CD8-positive, alpha-beta memory T cell (primary cell): ENCODE measurements around the gene PPP2R1B. TPM values are rescaled to one million over a fixed set of nuclear protein-coding genes. Genes with fewer than 3 reads are reported as not detected.
"Not testable (repeated sequence)": the region's sequence is repeated elsewhere in the genome, so short reads cannot be mapped to it uniquely, and the experiment has no call there.

Source experiments
- CTCF ChIA-PET: fragments of 350-600 bp; sonication (Branson Sonifier 250); formaldehyde crosslinking; loops from one replicate; lab custom pipeline; 2021; ENCODE audit warnings: antibody characterized with exemption; lab: Charles Lee
- POLR2A ChIA-PET: fragments of 350-600 bp; sonication (Branson Sonifier 250); formaldehyde crosslinking; loops from one replicate; lab custom pipeline; 2021; ENCODE audit warnings: antibody characterized with exemption; lab: Charles Lee
- DNase-seq, 5 donors: peaks; one replicate each; pipeline versions ENCODE4 v3.0.0 to v3.0.0-alpha.2; 2020 to 2022; ENCODE audit warnings: mixed read lengths in 1 of 5
- H3K27ac ChIP-seq: one replicate; pipeline ENCODE4 v1.7.0; 2013; ENCODE audit warnings: low read depth, mild to moderate bottlenecking, low read length, moderate library complexity
- H3K27me3 ChIP-seq: 2 replicates; pipeline ENCODE4 v1.7.0; 2013; ENCODE audit warnings: low read length, mild to moderate bottlenecking; ENCODE audit not compliant: insufficient read depth, poor library complexity, severe bottlenecking
- H3K36me3 ChIP-seq: 2 replicates; pipeline ENCODE4 v1.7.0; 2013; ENCODE audit warnings: mild to moderate bottlenecking, low read length, moderate library complexity; ENCODE audit not compliant: insufficient read depth
- H3K4me1 ChIP-seq: 2 replicates; pipeline ENCODE4 v1.7.0; 2013; ENCODE audit warnings: mild to moderate bottlenecking, low read length, moderate library complexity; ENCODE audit not compliant: insufficient read depth
- H3K4me3 ChIP-seq: 2 replicates; pipeline ENCODE4 v1.7.0; 2013; ENCODE audit warnings: mild to moderate bottlenecking, low read length
- H3K9me3 ChIP-seq: 2 replicates; pipeline ENCODE4 v1.7.0; 2013; ENCODE audit warnings: mild to moderate bottlenecking, low read length
- H3K27ac Mint-ChIP-seq, 8 donors: one replicate each; pipeline ENCODE4 v1.8.0; 2020 to 2021; ENCODE audit warnings: mixed read lengths in 8 of 8, mild to moderate bottlenecking in 6 of 8, inconsistent platforms in 3 of 8, moderate library complexity in 3 of 8
- H3K27me3 Mint-ChIP-seq, 2 donors: one replicate each; pipeline ENCODE4 v1.8.0; 2020 to 2021; ENCODE audit warnings: mixed read lengths in 2 of 2, mild to moderate bottlenecking in 1 of 2, moderate library complexity in 1 of 2
- H3K36me3 Mint-ChIP-seq, 3 donors: one replicate each; pipeline ENCODE4 v1.8.0; 2020 to 2021; ENCODE audit warnings: mixed read lengths in 3 of 3, inconsistent platforms in 1 of 3, mild to moderate bottlenecking in 1 of 3
- H3K4me1 Mint-ChIP-seq, 3 donors: one replicate each; pipeline ENCODE4 v1.8.0; 2020 to 2021; ENCODE audit warnings: mixed read lengths in 3 of 3, inconsistent platforms in 1 of 3, mild to moderate bottlenecking in 1 of 3
- H3K4me3 Mint-ChIP-seq, 7 donors: one replicate each; pipeline ENCODE4 v1.8.0; 2020 to 2021; ENCODE audit warnings: mixed read lengths in 7 of 7, mild to moderate bottlenecking in 6 of 7, moderate library complexity in 4 of 7, inconsistent platforms in 2 of 7
- H3K9me3 Mint-ChIP-seq, 5 donors: one replicate each; pipeline ENCODE4 v1.8.0; 2020 to 2022; ENCODE audit warnings: mixed read lengths in 5 of 5, mild to moderate bottlenecking in 3 of 5, moderate library complexity in 2 of 5, inconsistent platforms in 1 of 5
- polyA plus RNA-seq: library from polyadenylated mRNA; unstranded; fragments of 300-500 nt; fragmentation: Illumina TruSeq; gene quantifications from one replicate; pipeline ENCODE4 v1.2.3, GENCODE V29; 2021
- total RNA-seq, 2 experiments: library from RNA; stranded (reverse); gene quantifications; one replicate each; pipeline ENCODE4 v1.2.3, GENCODE V29; 2021

PPP2R1B gene
- total and polyA plus RNA-seq, 3 experiments from 2014 or later, result 21.9 to 61.6 (median 55.3) TPM

GRCh38 chr11:111779118-111779517 lies 12.9 kb upstream of the PPP2R1B start:
- Mint-ChIP-seq H3K27ac (no peak overlapping the region), H3K27me3 (no peaks in the 10 kb centered on the region), H3K36me3 (peaks cover 0 to 10% (median 0%) of the 10 kb centered on the region in 3 donors), H3K4me1 (no peaks in the 10 kb centered on the region), H3K4me3 (no peak overlapping the region), H3K9me3 (no peaks in the 10 kb centered on the region)
- Histone ChIP-seq H3K9me3 (no peaks in the 10 kb centered on the region), H3K4me3 (no peak overlapping the region), H3K27me3 (no peaks in the 10 kb centered on the region), H3K36me3 (no peaks in the 10 kb centered on the region), H3K27ac (no peak overlapping the region), H3K4me1 (no peaks in the 10 kb centered on the region)
- DNase-seq, result no peak
- ChIA-PET POLR2A (no interaction called here), CTCF (interaction anchor here (0.7 to 5.8 kb wide), 3 partner anchors 13 to 207 kb away, joined by 3 to 97 read pairs (median 43); partner anchors contain the start of gene PPP2R1B)

GRCh38 chr11:111778047-111778558 lies 11.9 kb upstream of the PPP2R1B start:
- Histone ChIP-seq H3K9me3 (no peaks in the 10 kb centered on the region), H3K4me3 (no peak overlapping the region), H3K36me3 (no peaks in the 10 kb centered on the region), H3K27me3 (no peaks in the 10 kb centered on the region), H3K27ac (no peak overlapping the region), H3K4me1 (no peaks in the 10 kb centered on the region)
- no peak overlapping the region for H3K27ac Mint-ChIP-seq
- H3K36me3 Mint-ChIP-seq, result peaks cover 0 to 4% (median 0%) of the 10 kb centered on the region in 3 donors
- no peaks in the 10 kb centered on the region for H3K4me1 Mint-ChIP-seq
- H3K9me3 Mint-ChIP-seq, result no peaks in the 10 kb centered on the region
- no peak for DNase-seq
- CTCF ChIA-PET, result interaction anchor here (0.8 to 5.8 kb wide), 10 partner anchors 7 to 213 kb away, joined by 3 to 97 read pairs (median 5); partner anchors contain the start of gene PPP2R1B
- H3K4me3 Mint-ChIP-seq, result no peak overlapping the region
- POLR2A ChIA-PET, result interaction anchor here (0.7 kb wide), 1 partner anchor 185 kb away, joined by 3 read pairs; no protein-coding TSS in a partner anchor
- H3K27me3 Mint-ChIP-seq, result no peaks in the 10 kb centered on the region

GRCh38 chr11:111777094-111778046 lies 11.2 kb upstream of the PPP2R1B start:
- Mint-ChIP-seq H3K27ac (peak overlapping the region in 1 of 8 donors; percentile 64), H3K27me3 (no peaks in the 10 kb centered on the region), H3K9me3 (no peaks in the 10 kb centered on the region), H3K4me1 (no peaks in the 10 kb centered on the region), H3K4me3 (no peak overlapping the region), H3K36me3 (peaks cover 0 to 2% (median 0%) of the 10 kb centered on the region in 3 donors)
- DNase-seq, result peak in 3 of 5 donors; percentile 1 to 54 (median 48)
- H3K4me1 ChIP-seq, result no peaks in the 10 kb centered on the region
- ChIA-PET CTCF (interaction anchor here (0.6 to 5.8 kb wide), 20 partner anchors 8 to 217 kb away, joined by 3 to 97 read pairs (median 5); partner anchors contain the start of gene PPP2R1B), POLR2A (no interaction called here)
- H3K27me3 ChIP-seq, result no peaks in the 10 kb centered on the region
- H3K27ac ChIP-seq, result no peak overlapping the region
- no peaks in the 10 kb centered on the region for H3K36me3 ChIP-seq
- no peak overlapping the region for H3K4me3 ChIP-seq
- H3K9me3 ChIP-seq, result no peaks in the 10 kb centered on the region

- Histone ChIP-seq H3K4me3 (no peak overlapping the region), H3K27me3 (no peaks in the 10 kb centered on the region), H3K4me1 (no peaks in the 10 kb centered on the region), H3K36me3 (no peaks in the 10 kb centered on the region), H3K27ac (no peak overlapping the region), H3K9me3 (no peaks in the 10 kb centered on the region)
- CTCF ChIA-PET, result interaction anchor here (1.1 to 5.8 kb wide), 11 partner anchors 9 to 216 kb away, joined by 3 to 97 read pairs (median 7); partner anchors contain the start of gene PPP2R1B
- no peaks in the 10 kb centered on the region for H3K36me3 Mint-ChIP-seq
- H3K9me3 Mint-ChIP-seq, result no peaks in the 10 kb centered on the region
- H3K27me3 Mint-ChIP-seq, result no peaks in the 10 kb centered on the region
- POLR2A ChIA-PET, result no interaction called here
- H3K27ac Mint-ChIP-seq, result no peak overlapping the region
- no peak overlapping the region for H3K4me3 Mint-ChIP-seq
- no peak for DNase-seq
- H3K4me1 Mint-ChIP-seq, result no peaks in the 10 kb centered on the region
Measured at GRCh38 chr11:111776398-111777093, 10.4 kb upstream of the PPP2R1B start.

GRCh38 chr11:111774955-111775710 lies 8.9 kb upstream of the PPP2R1B start:
- no peak for DNase-seq
- ChIA-PET CTCF (interaction anchor here (1.0 to 5.8 kb wide), 5 partner anchors 9 to 191 kb away, joined by 3 to 97 read pairs (median 4); no protein-coding TSS in a partner anchor), POLR2A (no interaction called here)
- Histone ChIP-seq H3K27me3 (no peaks in the 10 kb centered on the region), H3K9me3 (no peaks in the 10 kb centered on the region), H3K27ac (no peak overlapping the region), H3K36me3 (no peaks in the 10 kb centered on the region), H3K4me1 (no peaks in the 10 kb centered on the region), H3K4me3 (no peak overlapping the region)
- Mint-ChIP-seq H3K4me3 (no peak overlapping the region), H3K36me3 (no peaks in the 10 kb centered on the region), H3K27ac (no peak overlapping the region), H3K9me3 (no peaks in the 10 kb centered on the region), H3K27me3 (no peaks in the 10 kb centered on the region), H3K4me1 (no peaks in the 10 kb centered on the region)

GRCh38 chr11:111772535-111772934 lies 6.3 kb upstream of the PPP2R1B start:
- Histone ChIP-seq H3K4me3 (no peak overlapping the region), H3K27me3 (no peaks in the 10 kb centered on the region), H3K9me3 (no peaks in the 10 kb centered on the region), H3K4me1 (no peaks in the 10 kb centered on the region), H3K36me3 (no peaks in the 10 kb centered on the region), H3K27ac (no peak overlapping the region)
- no peaks in the 10 kb centered on the region for H3K4me1 Mint-ChIP-seq
- no peaks in the 10 kb centered on the region for H3K27me3 Mint-ChIP-seq
- CTCF ChIA-PET, result interaction anchor here (1.5 kb wide), 1 partner anchor 186 kb away, joined by 7 read pairs; no protein-coding TSS in a partner anchor
- no peak overlapping the region for H3K4me3 Mint-ChIP-seq
- H3K36me3 Mint-ChIP-seq, result no peaks in the 10 kb centered on the region
- H3K9me3 Mint-ChIP-seq, result no peaks in the 10 kb centered on the region
- POLR2A ChIA-PET, result no interaction called here
- DNase-seq, result no peak
- no peak overlapping the region for H3K27ac Mint-ChIP-seq

GRCh38 chr11:111771205-111771604 lies 5.0 kb upstream of the PPP2R1B start:
- H3K27me3 ChIP-seq, H3K27ac Mint-ChIP-seq, H3K4me3 Mint-ChIP-seq, CTCF ChIA-PET, H3K36me3 Mint-ChIP-seq, POLR2A ChIA-PET, H3K36me3 ChIP-seq, H3K27me3 Mint-ChIP-seq, H3K27ac ChIP-seq, H3K9me3 ChIP-seq, H3K4me1 ChIP-seq, H3K9me3 Mint-ChIP-seq, H3K4me3 ChIP-seq, H3K4me1 Mint-ChIP-seq, DNase-seq: not testable (repeated sequence)
